HG03280 (cell line): ENCODE measurements around the gene SV2C.

Source experiments
- ATAC-seq: cut with Tn5 transposase; IDR thresholded peaks from one replicate; pipeline ENCODE4 v1.9.1; 2021; ENCODE audit warnings: mild to moderate bottlenecking, moderate library complexity; ENCODE audit not compliant: unreplicated experiment

Gene SV2C

DNA sequence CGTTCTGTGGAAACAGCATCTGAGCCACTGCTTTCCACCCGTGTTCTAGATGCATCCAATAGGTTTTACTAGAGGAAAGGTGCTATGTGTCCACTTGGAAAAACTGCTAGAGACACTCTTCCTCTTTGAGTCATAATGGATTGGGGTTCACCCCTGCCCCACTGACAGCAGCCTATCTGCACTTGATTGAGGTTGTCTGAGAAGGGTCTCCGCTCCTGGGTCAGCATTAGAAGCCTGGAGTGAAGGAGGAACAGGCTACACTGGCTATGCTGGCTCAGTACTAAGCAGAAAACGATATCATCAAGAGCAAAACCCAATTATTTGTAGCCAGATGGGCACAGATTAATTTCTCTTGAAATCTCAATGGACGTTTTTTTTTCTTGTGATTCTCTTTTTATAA is 167.3 kb downstream of the SV2C start:
- ATAC-seq, result no peak

DNA sequence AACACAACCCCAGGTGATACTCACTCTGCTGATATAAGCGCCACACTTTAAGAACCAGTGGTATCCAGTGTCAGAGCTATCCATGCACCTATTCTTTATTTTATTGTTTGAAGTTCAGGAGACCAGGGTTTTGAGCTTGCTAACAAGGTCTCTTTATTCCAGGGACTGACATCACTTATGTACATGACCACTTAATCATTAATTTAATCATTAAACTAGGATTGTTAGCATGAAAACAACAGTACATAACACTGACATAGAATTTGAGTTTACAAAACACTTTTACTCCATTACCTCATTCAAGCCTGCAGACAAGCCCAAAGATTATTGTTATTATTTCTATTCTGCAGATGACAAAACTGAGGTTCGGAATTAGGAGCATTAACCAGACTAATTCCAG is 168.5 kb downstream of the SV2C start:
- no peak for ATAC-seq

DNA sequence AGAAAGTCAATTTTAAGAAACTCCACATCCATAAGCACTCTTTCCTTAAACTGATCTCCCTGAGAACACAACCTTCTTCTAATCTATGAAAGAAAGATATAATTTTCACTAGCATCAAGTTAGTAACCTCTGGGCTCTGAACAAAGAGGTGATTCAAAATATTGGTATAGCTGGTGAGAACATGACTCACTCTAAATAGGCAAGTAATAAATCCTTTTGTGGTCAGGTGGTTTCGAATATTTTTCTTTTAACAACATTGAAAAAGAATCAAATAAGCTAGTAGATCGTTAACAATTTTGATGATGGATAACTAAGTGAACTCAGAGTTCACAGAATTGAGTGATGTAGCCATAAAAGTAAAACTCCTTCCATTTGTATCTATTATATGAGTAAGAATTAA is 169.3 kb downstream of the SV2C start:
- ATAC-seq, result no peak

- ATAC-seq, result no peak
These were observed 173.1 kb downstream of the SV2C start for GRCh38 chr5:76256116-76256889.

DNA sequence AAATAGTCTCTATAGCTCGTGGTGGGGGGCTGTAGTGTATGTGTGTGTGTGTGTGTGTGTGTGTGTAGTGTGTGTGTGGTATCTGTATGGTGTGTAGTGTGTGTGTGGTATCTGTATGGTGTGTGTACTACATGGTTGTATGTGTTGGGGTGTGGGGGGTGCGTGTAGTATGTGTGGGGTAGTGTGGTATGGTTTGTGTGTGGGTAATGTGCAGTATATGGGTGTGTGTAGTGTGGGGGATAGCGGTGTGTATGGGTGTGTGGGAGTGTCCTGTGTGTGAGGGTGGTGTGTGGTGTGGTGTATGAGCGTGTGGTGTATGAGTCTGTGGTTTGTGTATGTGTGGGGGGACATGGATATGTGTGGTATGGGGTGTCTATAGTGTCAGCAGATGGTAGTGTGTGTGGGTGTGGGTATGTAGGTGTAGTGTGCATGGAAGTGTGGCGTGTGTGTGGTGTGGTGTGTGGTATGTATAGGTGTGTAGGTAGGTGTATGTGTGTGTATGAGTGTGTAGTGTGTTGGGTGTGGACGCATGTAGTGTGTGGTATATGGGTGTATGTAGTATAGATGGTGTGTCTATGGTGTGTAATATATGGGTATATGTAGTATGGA is 174.1 kb downstream of the SV2C start:
- ATAC-seq, result no peak

GRCh38 chr5:76257897-76258296 is 174.7 kb downstream of the SV2C start:
- ATAC-seq, result no peak

DNA sequence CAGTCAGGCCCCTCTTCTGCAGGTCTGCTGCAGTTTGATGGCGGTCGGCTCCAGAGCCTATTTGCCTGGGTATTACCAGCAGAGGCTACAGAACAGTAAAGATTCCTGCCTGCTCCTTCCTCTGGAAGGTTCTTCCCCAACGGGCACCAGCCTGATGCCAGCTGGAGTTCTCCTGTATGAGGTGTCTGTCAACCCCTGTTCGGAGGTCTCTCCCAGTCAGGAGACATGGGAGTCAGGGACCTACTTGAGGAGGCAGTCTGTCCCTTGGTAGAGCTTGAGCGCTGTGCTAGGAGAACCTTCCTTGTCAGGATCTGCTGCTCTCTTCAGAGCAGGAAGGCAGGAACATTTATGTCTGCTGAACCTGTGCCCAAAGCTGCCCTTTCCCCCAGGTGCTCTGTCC is 181.5 kb downstream of the SV2C start:
- no peak for ATAC-seq

- no peak for ATAC-seq
These were observed 186.2 kb downstream of the SV2C start for GRCh38 chr5:76269259-76269931.

GRCh38 chr5:76269932-76270610 is 186.9 kb downstream of the SV2C start:
- ATAC-seq, result no peak

DNA sequence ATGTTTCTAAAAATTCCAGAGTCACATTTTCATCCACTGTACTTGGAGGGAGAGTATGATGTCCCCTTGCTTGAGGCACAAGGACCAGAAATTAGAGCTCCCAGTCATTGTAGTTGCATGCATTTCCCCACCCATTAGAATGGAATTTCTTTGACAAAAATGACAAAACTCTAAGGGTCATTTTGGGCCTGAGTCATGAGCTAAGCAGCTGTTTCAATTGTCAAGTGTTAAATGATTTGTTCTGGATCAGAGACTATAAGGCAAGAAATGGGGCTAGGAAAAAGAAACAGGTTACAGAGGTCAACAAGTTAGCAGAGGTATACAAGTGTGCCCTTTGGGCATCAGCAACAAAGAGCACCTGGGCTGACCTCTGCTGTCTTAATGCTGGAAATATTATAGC is 188.7 kb downstream of the SV2C start:
- ATAC-seq, result no peak

DNA sequence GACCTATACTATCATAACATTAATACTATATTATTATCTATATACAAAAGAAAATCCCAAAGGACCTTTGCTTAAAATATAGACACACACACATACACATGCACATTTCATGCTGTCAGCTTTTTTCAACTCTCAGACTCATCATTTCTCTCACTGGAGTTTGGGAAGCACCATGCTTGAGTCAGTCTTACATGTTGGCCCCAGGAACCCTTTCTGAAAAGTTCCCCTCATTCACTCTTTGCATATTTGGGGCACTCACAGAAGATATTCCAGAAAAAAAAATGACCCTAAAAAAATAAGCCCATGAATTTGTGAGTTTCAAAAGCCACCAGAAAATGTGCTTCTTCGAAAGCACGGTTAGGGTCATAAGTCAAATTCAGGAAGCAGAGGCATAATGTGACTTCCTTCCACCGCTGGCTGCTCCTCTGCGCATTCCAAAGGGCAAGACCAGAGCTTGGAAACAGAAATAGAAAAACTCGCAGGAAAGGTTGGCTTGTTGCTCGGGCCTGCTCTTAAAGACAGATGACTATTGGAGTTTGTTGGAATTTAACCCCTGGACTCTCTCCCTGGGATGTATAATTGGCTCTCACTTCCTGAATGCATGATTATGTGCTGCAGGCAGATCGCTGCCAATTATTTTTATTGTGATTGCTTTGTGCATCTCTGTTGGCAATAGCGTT is 190.2 kb downstream of the SV2C start:
- ATAC-seq, result no peak

DNA sequence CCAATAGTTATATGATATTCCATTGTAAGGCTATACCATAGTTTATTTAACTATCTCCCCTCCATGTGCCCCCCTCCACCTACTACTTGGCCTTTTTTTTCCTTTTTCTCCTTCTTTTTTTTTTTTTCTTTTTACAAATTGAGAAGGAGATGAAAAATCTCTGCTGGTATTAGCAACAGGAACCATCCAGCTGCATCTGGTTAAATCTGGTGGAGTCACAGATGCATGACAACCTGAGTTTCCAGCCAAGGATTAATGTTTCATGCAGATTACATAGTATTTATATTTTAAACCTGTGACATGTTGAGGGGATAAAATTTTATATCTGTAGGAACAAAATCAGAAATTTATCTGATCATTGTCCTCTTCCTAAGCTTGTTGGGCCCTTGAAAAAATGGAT is 191.4 kb downstream of the SV2C start:
- no peak for ATAC-seq

DNA sequence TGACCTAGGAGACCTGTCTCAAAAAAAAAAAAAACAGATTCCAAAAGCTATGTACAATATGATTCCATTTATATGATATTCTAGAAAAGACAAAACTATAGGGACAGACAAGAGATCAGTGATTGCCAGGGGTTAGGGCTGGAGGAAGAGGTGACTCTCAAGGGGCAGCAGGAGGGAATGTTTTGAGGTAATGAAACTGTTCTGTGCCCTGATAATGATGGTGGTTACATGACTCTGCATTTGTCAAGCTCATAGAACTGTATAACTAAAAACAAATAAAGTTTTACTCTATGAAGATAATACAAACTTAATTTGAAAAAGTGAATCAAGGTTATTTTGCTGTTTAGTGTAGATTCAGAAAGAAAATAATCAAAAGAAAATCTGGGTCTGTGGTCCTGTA is 194.6 kb downstream of the SV2C start:
- no peak for ATAC-seq

DNA sequence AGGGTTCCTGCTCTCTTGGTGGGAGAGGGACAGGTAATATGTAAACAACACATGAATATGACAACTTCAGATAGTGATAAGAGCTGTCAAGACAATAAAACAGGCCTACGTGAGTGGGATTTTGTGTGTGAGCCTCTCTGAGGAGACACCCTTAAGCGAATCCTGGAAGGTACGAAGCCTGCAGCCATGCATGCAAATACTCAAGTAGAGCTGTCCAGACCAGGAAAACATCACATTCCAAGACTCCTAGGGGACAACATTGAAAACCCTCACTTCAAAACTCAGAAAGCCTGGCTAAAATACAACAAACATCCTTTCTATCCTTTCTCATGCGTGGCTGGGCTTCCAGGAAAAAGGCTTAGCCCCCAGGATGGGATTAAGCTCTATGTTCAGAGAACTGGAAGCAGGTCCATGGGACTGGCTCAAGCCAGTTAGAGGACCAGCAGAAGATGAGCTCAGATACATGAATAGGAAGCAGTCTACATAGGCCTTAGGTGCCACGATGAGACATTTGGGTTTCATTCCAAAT is 195.1 kb downstream of the SV2C start:
- ATAC-seq, result no peak

- ATAC-seq, result no peak
These were observed 197.3 kb downstream of the SV2C start for GRCh38 chr5:76280494-76280893.

DNA sequence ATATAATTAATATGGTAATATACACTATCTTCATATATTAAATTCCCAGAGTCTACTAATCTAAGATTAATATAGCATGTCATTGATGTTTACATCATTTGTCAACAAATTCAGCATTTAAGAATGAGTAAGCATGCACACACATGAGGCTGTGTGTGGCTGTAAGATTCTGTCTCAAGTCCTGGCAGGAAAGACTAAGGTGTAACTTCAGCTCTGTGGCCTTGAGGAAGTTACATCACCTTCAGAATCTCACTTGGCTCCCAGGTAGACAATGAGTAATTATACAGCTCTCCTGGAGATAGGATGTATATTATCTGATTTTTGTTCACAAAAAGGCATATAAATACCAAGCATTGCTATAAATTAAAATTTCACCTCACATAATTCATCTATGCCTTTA is 200.5 kb downstream of the SV2C start:
- no peak for ATAC-seq

DNA sequence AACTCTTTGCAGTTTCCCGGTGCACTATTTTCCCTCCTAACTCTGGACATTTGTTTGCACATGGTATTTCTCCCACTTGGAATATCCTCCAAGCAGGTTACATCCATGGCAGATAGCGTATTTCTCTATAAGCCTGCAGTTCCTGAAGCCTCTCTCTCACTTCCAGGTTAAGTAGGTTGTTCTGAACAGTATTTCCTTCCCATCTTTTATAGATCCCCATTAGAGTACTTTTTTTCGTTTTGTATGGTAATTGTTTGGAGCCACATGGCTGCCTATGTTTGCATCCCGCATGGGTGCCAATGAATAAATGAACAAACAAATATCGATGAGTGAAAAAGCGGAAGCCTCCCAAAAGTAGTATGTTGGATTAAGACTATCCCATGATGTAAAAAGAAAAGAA is 206.5 kb downstream of the SV2C start:
- ATAC-seq, result no peak

- ATAC-seq, result no peak
These were observed 207.2 kb downstream of the SV2C start for GRCh38 chr5:76290321-76290757.

GRCh38 chr5:76291305-76292077 is 208.3 kb downstream of the SV2C start:
- no peak for ATAC-seq
